Measurements from ENCODE around the gene IGFL3. TPM values are rescaled to one million over a fixed set of nuclear protein-coding genes. Genes with fewer than 3 reads are reported as not detected.

The IGFL3 gene
- total RNA-seq, 4 donors from 2014 or later: 19.0 to 46.7 (median 24.9) TPM

- H3K4me3 ChIP-seq (ENCODE audit: low read depth, poor library complexity, severe bottlenecking): no peak overlapping the region
- WGBS, 2 donors: 76 to 86% methylated on average over 3 of the region's 3 CpGs
- TF ChIP-seq CTCF (IDR thresholded peaks at IDR 0.05) (no peak), POLR2A (IDR thresholded peaks at IDR 0.05) (no peak)
- intact Hi-C loops (cut with DNase I; ENCODE audit: low total_unique reads): no loop called here
- DNase-seq (ENCODE audit: low spot score in 2 of 2): no peak
These were observed 30.7 kb upstream of the IGFL3 start for GRCh38 chr19:46155237-46155636.

DNA sequence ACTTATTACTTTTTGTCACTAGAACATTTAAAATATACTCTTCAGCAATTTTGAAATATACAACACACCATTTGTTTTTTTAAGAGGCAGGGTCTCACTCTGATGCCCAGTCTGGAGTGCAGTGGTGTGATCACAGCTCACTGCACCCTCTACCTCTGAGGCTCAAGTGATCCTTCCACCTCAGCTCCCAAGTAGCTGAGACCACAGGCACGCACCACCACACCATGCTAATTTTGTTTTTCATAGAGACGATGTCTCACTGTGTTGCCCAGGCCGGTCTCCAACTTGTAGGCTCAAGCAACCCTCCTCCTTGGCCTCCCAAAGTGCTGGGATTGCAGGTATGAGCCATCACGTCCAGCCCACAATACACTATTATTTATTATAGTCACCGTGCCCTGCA is 26.1 kb upstream of the IGFL3 start:
- TF ChIP-seq CTCF (IDR thresholded peaks at IDR 0.05): no peak
- TF ChIP-seq POLR2A (IDR thresholded peaks at IDR 0.05): no peak
- no peak overlapping the region for H3K4me3 ChIP-seq (ENCODE audit: low read depth, poor library complexity, severe bottlenecking)
- WGBS, 2 donors: 87 to 89% methylated on average over 5 of the region's 5 CpGs
- intact Hi-C loops (cut with DNase I; ENCODE audit: low total_unique reads): no loop called here
- DNase-seq (ENCODE audit: low spot score in 2 of 2): no peak

DNA sequence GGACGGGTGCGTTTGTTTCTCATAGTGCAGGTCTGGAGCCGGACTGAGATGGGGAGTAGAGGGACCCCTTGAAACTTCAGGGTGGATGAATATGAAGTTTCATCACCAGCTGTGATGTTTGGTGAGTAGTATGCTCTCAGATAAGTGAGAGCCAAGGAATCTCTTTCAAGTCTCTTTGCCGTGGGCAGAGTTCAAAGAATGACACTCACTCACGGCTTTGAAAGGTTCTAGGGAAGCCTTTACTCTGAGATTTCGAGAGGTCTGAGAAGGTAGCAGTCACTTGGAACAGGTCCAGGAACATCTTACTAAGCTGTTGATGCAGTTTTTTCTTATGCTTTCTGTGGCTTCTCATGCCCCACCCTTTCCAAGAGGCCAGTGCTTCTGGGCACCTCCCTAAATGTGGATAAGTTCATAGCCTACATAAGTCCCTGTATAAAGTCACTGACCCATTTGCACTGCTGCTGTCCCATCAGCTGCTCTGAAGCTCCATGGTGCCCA is 23.4 kb upstream of the IGFL3 start, which contains the start of gene IGFL2:
TSS of gene IGFL2 (plus strand) at position 448 of the 498 bp plus-strand sequence. CDS start at position 489, 41 bp downstream.
- 58 to 68% methylated on average over 6 of the region's 6 CpGs for WGBS, 2 donors
- H3K4me3 ChIP-seq (ENCODE audit: low read depth, poor library complexity, severe bottlenecking): no peak within 1 kb of the TSS
- no peak for DNase-seq (ENCODE audit: low spot score in 2 of 2)
- TF ChIP-seq POLR2A (IDR thresholded peaks at IDR 0.05): no peak
- TF ChIP-seq CTCF (IDR thresholded peaks at IDR 0.05): no peak
- intact Hi-C loops (cut with DNase I; ENCODE audit: low total_unique reads): no loop called here

DNA sequence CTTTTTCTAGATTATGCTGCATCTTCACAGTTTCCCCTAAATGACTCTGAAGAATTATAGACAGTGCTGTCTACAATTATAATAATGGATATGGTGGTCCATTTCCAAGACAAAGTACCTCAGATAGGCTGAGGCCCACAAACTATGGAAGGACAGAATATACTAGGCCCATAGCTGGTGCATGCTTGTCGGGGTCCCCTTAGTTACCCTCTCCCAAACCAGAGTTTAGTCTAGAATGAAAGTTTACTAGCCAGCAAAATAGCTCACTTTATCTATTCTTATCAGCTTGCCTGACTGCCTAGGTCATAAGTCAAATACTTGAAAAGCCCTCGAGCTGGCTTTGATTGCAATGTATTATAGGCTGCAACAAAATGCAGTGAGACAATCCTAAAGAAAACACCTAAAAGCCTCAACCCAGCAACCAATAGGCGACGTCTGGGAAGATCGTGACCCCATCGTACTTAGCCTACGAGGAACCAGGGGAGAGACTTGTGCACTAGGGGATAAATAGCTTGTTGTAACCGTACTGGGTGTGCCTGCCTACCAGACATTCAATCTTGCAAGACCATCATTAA is 22.8 kb upstream of the IGFL3 start:
- intact Hi-C loops (cut with DNase I; ENCODE audit: low total_unique reads): no loop called here
- WGBS, 2 donors: 75 to 89% methylated on average over 8 of the region's 8 CpGs

DNA sequence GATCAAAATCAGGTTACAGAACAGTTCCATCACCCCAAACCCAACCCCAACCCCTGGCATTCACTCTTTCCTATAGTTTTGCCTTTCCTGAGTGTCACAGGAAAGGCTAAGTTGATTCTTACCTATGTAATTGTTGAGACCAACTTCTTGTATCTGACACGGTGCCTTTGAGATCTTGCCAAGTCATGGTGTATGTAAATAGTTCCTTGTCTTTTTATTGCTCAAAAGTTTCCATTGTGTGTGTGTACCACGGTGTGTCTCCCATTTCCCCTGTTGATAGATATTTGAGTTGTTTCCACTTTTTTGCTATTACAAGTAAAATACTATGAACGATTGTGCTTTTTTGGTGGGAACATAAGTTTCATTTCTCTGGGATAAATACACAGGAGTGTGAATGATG is 20.3 kb upstream of the IGFL3 start:
- DNase-seq (ENCODE audit: low spot score in 2 of 2): no peak
- TF ChIP-seq CTCF (IDR thresholded peaks at IDR 0.05) (no peak), POLR2A (IDR thresholded peaks at IDR 0.05) (no peak)
- intact Hi-C loops (cut with DNase I; ENCODE audit: low total_unique reads): no loop called here
- WGBS, 2 donors: 43 to 49% methylated on average over 3 of the region's 3 CpGs
- H3K4me3 ChIP-seq (ENCODE audit: low read depth, poor library complexity, severe bottlenecking): no peak overlapping the region

More for the DNA sequence above, 22.8 kb upstream of the IGFL3 start:
- no peak for DNase-seq (ENCODE audit: low spot score in 2 of 2)
- no peak overlapping the region for H3K4me3 ChIP-seq (ENCODE audit: low read depth, poor library complexity, severe bottlenecking)
- TF ChIP-seq POLR2A (IDR thresholded peaks at IDR 0.05): no peak
- TF ChIP-seq CTCF (IDR thresholded peaks at IDR 0.05): no peak

DNA sequence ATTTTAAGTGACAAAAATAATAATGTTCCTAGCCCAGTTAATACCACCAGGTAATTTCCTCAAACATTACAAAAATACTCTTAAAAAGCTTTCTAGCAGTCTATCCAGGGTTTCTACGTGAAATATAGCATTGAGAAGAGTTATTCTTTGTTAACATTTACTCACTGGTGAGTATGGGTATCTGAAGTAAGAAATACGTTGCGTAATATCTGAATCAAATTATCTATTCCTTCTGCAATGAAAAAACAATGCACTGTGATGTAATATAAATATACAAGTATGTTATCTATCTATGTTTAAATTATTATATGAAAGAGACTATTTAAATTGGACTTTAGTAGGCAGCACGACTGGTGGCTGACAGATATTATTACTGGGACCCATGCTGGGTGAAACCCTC is 17.8 kb upstream of the IGFL3 start:
- 62 to 63% methylated on average over 4 of the region's 4 CpGs for WGBS, 2 donors
- intact Hi-C loops (cut with DNase I; ENCODE audit: low total_unique reads): no loop called here
- DNase-seq (ENCODE audit: low spot score in 2 of 2): no peak
- H3K4me3 ChIP-seq (ENCODE audit: low read depth, poor library complexity, severe bottlenecking): no peak overlapping the region
- TF ChIP-seq POLR2A (IDR thresholded peaks at IDR 0.05) (no peak), CTCF (IDR thresholded peaks at IDR 0.05) (no peak)
